Thyroid gland (tissue), 4 donors: ENCODE data around the gene AQP3.

Experiments used
- CTCF ChIP-seq, 6 experiments: fragments of 200-600 bp in 3 of 6; fragments of 450-650 bp in 3 of 6; sonication (generic) in 3 of 6; IDR thresholded peaks; one replicate each; pipeline ENCODE4 v1.5.1; 2016 to 2019; ENCODE audit warnings: antibody characterized with exemption in 6 of 6, mild to moderate bottlenecking in 2 of 6, inconsistent platforms in 1 of 6, moderate library complexity in 1 of 6
- POLR2A ChIP-seq, 2 donors: fragments of 450-650 bp; IDR thresholded peaks; one replicate each; pipeline ENCODE4 v1.6.1; 2017; ENCODE audit warnings: antibody characterized with exemption in 2 of 2, mild to moderate bottlenecking in 2 of 2, moderate library complexity in 1 of 2

- TF ChIP-seq POLR2A (IDR thresholded peaks at IDR 0.05) (no peak), CTCF (IDR thresholded peaks at IDR 0.05) (no peak)
These were observed 3.8 kb downstream of the AQP3 start for GRCh38 chr9:33443464-33444154.
